Smooth muscle cell (in vitro differentiated cells): ENCODE data around the gene ASXL1. TPM values are rescaled to one million over a fixed set of nuclear protein-coding genes. Genes with fewer than 3 reads are reported as not detected.

ENCODE experiments used
- DNase-seq: peaks from one replicate; lab custom pipeline; 2025; ENCODE audit not compliant: unreplicated experiment; lab: John Stamatoyannopoulos, UW
- H2AFZ ChIP-seq: fragments of 200-600 bp; sonication (generic); 2 replicates; pipeline ENCODE4 v1.6.0; 2016; ENCODE audit warnings: antibody characterized with exemption, low read depth, mild to moderate bottlenecking
- H3F3A ChIP-seq: fragments of 200-600 bp; sonication (generic); 2 replicates; pipeline ENCODE4 v1.6.0; 2017; ENCODE audit warnings: antibody characterized with exemption, low read depth
- H3K27ac ChIP-seq: fragments of 200-600 bp; sonication (generic); 2 replicates; pipeline ENCODE4 v1.5.1; 2016; ENCODE audit warnings: low read depth, mild to moderate bottlenecking
- H3K27me3 ChIP-seq: fragments of 200-600 bp; sonication (generic); 2 replicates; pipeline ENCODE4 v1.6.1; 2016; ENCODE audit warnings: low read depth, mild to moderate bottlenecking
- H3K36me3 ChIP-seq: fragments of 200-600 bp; sonication (generic); 2 replicates; pipeline ENCODE4 v1.5.1; 2016; ENCODE audit warnings: low read depth
- H3K4me1 ChIP-seq: fragments of 200-600 bp; sonication (generic); 2 replicates; pipeline ENCODE4 v1.5.1; 2016; ENCODE audit warnings: low read depth
- H3K4me2 ChIP-seq: fragments of 200-600 bp; sonication (generic); 2 replicates; pipeline ENCODE4 v1.6.0; 2016; ENCODE audit warnings: mild to moderate bottlenecking
- H3K4me3 ChIP-seq: fragments of 200-600 bp; sonication (generic); 2 replicates; pipeline ENCODE4 v1.5.1; 2016; ENCODE audit warnings: mild to moderate bottlenecking
- H3K79me2 ChIP-seq: fragments of 200-600 bp; sonication (generic); 2 replicates; pipeline ENCODE4 v1.6.0; 2016; ENCODE audit warnings: low read depth, mild to moderate bottlenecking
- H3K9ac ChIP-seq: fragments of 200-600 bp; sonication (generic); 2 replicates; pipeline ENCODE4 v1.6.0; 2016; ENCODE audit warnings: low read depth
- H3K9me3 ChIP-seq: fragments of 200-600 bp; sonication (generic); replicated peaks from 2 replicates; pipeline ENCODE4 v1.5.1; 2016; ENCODE audit warnings: low read depth
- H4K20me1 ChIP-seq: fragments of 200-600 bp; sonication (generic); 2 replicates; pipeline ENCODE4 v1.6.0; 2016; ENCODE audit warnings: low read depth
- CTCF ChIP-seq: fragments of 200-600 bp; sonication (generic); IDR thresholded peaks from 2 replicates; pipeline ENCODE4 v1.5.1; 2017; ENCODE audit warnings: borderline replicate concordance, mild to moderate bottlenecking, antibody characterized with exemption; ENCODE audit not compliant: insufficient read depth, poor library complexity, severe bottlenecking
- WGBS: methylation state at CpG from one replicate; pipeline ENCODE4 v1.1.7; 2016; ENCODE audit warnings: low lambda C conversion rate; 5-methylcytosine and 5-hydroxymethylcytosine counted together
- polyA plus RNA-seq: library from polyadenylated mRNA; unstranded; fragments of >200 nt; fragmentation: Nextera tagmentation; extraction: Ambion mirVana; gene quantifications from 2 replicates; pipeline ENCODE4 v1.2.1, GENCODE V29; 2016
- total RNA-seq: library from RNA; depleted of rRNA; stranded (reverse); fragments of >200 nt; gene quantifications from 2 replicates; pipeline ENCODE4 v1.2.3, GENCODE V29; 2014

The ASXL1 gene
- total and polyA plus RNA-seq, 2 experiments from 2014 or later, result 46.5 to 62.1 TPM

GRCh38 chr20:32449057-32449889 lies 91.1 kb downstream of the ASXL1 start:
- no peak for TF ChIP-seq CTCF
- Histone ChIP-seq H3K27ac (no peak overlapping the region), H3F3A (peaks cover 38% of the 10 kb centered on the region), H3K27me3 (no peaks in the 10 kb centered on the region), H3K79me2 (no peaks in the 10 kb centered on the region), H3K4me3 (no peak overlapping the region), H2AFZ (no peak overlapping the region), H3K9ac (no peak overlapping the region), H3K9me3 (no peaks in the 10 kb centered on the region), H3K4me2 (no peak overlapping the region), H3K36me3 (no peaks in the 10 kb centered on the region), H3K4me1 (peaks cover 17% of the 10 kb centered on the region), H4K20me1 (peaks cover 89% of the 10 kb centered on the region)
- 94% methylated on average over 9 of the region's 9 CpGs for WGBS
- no peak for DNase-seq

DNA sequence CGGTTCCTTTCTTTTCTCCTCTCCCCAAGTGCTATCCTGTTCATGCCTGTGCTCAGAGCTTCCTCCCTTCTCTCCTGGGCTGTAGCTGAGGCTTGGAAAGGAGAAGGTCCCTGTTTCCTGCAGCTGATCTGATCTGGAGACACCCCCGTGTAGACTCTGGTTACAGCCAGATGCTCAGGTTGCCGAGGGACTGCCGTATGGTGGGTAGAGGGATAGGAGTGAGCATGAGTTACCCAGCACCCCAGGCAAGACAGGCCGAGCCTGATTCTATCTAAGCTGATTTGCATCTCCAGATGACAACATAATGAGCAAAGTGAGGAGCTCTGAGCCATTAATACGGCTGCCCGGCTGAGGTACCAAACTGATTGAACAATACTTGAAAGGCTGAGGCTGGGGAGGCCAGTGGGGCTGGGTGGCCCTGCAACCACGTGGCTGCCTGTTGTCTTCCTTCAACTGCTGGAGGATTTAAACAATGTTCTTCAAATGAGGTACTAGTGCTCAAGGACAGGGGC lies 91.8 kb downstream of the ASXL1 start:
- DNase-seq, result no peak
- Histone ChIP-seq H3K79me2 (no peaks in the 10 kb centered on the region), H2AFZ (no peak overlapping the region), H3K9ac (no peak overlapping the region), H4K20me1 (peaks cover 89% of the 10 kb centered on the region), H3F3A (peaks cover 35% of the 10 kb centered on the region), H3K36me3 (no peaks in the 10 kb centered on the region), H3K27me3 (no peaks in the 10 kb centered on the region), H3K4me3 (no peak overlapping the region), H3K4me2 (no peak overlapping the region), H3K27ac (no peak overlapping the region), H3K9me3 (no peaks in the 10 kb centered on the region), H3K4me1 (peaks cover 12% of the 10 kb centered on the region)
- 65% methylated on average over 8 of the region's 8 CpGs for WGBS
- TF ChIP-seq CTCF, result no peak

DNA sequence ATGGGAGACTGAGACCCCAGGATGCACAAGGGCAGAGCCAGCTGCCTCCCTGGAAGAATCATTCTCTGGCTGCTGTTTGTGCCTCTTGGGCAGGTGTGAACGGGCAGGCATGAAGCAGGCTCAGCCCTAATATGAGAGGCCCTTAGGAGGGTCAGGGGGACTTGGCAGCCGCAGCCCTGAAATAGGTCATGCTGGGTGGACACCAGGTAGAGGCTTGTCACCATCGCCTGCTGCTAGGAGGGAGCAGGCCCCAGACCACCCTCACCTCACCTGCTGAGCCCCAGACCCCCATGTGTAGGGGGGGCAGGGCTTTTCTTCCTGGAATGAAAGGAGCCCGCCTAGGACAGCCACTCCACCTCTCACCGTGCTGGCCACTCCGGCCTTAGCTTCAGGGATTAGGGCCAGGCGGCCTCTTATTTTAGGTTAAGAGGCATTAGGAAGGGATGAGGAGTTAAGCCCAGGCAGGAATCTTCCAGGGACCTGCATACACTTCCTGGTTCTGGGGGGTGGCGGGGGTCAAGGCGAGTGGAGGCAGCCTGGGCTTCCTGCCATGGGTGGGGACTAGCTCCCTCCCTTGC lies 92.4 kb downstream of the ASXL1 start:
- DNase-seq, result no peak
- Histone ChIP-seq H3K4me3 (no peak overlapping the region), H4K20me1 (peaks cover 89% of the 10 kb centered on the region), H3K4me2 (no peak overlapping the region), H3K79me2 (peaks cover 6% of the 10 kb centered on the region), H3K9ac (no peak overlapping the region), H3F3A (peaks cover 28% of the 10 kb centered on the region), H3K36me3 (no peaks in the 10 kb centered on the region), H2AFZ (no peak overlapping the region), H3K9me3 (no peaks in the 10 kb centered on the region), H3K27me3 (no peaks in the 10 kb centered on the region), H3K4me1 (peaks cover 8% of the 10 kb centered on the region), H3K27ac (no peak overlapping the region)
- 86% methylated on average over 9 of the region's 9 CpGs for WGBS
- no peak for TF ChIP-seq CTCF
